CD14-positive monocyte (primary cell): ENCODE results near the gene OR9Q1. TPM values are rescaled to one million over a fixed set of nuclear protein-coding genes. Genes with fewer than 3 reads are reported as not detected.

ENCODE experiments used
- DNase-seq, 3 donors: peaks; one replicate each; pipeline ENCODE4 v3.0.0-alpha.2; 2011 to 2022
- H2AFZ ChIP-seq: 2 replicates; pipeline ENCODE4 v1.6.0; 2012; ENCODE audit warnings: mild to moderate bottlenecking, low read depth, low read length, inconsistent platforms; ENCODE audit not compliant: insufficient read depth, poor library complexity, severe bottlenecking
- H3K27ac ChIP-seq, 2 donors: 1 replicate in 1 of 2; 2 replicates in 1 of 2; pipeline ENCODE4 v1.5.1; 2012 to 2013; ENCODE audit warnings: low read length in 2 of 2, control low read depth in 1 of 2, inconsistent platforms in 1 of 2, low read depth in 1 of 2, mild to moderate bottlenecking in 1 of 2
- H3K27me3 ChIP-seq, 2 donors: one replicate each; pipeline versions ENCODE4 v1.6.0 to v1.6.1; 2011 to 2013; ENCODE audit warnings: low read length in 2 of 2; ENCODE audit not compliant: control insufficient read depth in 2 of 2, insufficient read depth in 2 of 2
- H3K36me3 ChIP-seq, 2 donors: replicated peaks in 1 of 2; 1 replicate in 1 of 2; 2 replicates in 1 of 2; pipeline versions ENCODE4 v1.5.1 to v1.6.1; 2012 to 2013; ENCODE audit warnings: low read length in 2 of 2, control low read depth in 1 of 2, inconsistent platforms in 1 of 2, mild to moderate bottlenecking in 1 of 2; ENCODE audit not compliant: insufficient read depth in 2 of 2, control insufficient read depth in 1 of 2
- H3K4me1 ChIP-seq, 2 donors: 1 replicate in 1 of 2; 2 replicates in 1 of 2; pipeline versions ENCODE4 v1.5.1 to v1.6.1; 2012 to 2013; ENCODE audit warnings: low read length in 2 of 2, control low read depth in 1 of 2, inconsistent platforms in 1 of 2, mild to moderate bottlenecking in 1 of 2, moderate library complexity in 1 of 2; ENCODE audit not compliant: insufficient read depth in 2 of 2, control insufficient read depth in 1 of 2
- H3K4me2 ChIP-seq: replicated peaks from 2 replicates; pipeline ENCODE3; 2012; ENCODE audit warnings: low read length, moderate library complexity, mild to moderate bottlenecking; ENCODE audit not compliant: poor library complexity, severe bottlenecking; ENCODE audit errors: extremely low read depth
- H3K4me3 ChIP-seq, 3 experiments: fragments of 200-600 bp in 1 of 3; sonication (generic) in 1 of 3; replicated peaks in 1 of 3; 1 replicate in 2 of 3; 2 replicates in 1 of 3; pipeline ENCODE4 v1.5.1; 2011 to 2013; ENCODE audit warnings: low read length in 3 of 3, mild to moderate bottlenecking in 3 of 3, control low read depth in 2 of 3, low read depth in 2 of 3, inconsistent platforms in 1 of 3, moderate library complexity in 1 of 3
- H3K79me2 ChIP-seq: 2 replicates; pipeline ENCODE4 v1.6.0; 2012; ENCODE audit warnings: mild to moderate bottlenecking, control low read depth, inconsistent platforms, low read length, moderate library complexity; ENCODE audit not compliant: insufficient read depth
- H3K9ac ChIP-seq: 2 replicates; pipeline ENCODE4 v1.6.0; 2017; ENCODE audit warnings: low read length, mild to moderate bottlenecking; ENCODE audit not compliant: insufficient read depth, poor library complexity, severe bottlenecking
- H3K9me3 ChIP-seq, 2 donors: replicated peaks in 1 of 2; 1 replicate in 1 of 2; 2 replicates in 1 of 2; pipeline versions ENCODE4 v1.5.1 to v1.6.1; 2012 to 2013; ENCODE audit warnings: low read length in 2 of 2, control low read depth in 1 of 2; ENCODE audit not compliant: control insufficient read depth in 1 of 2, insufficient read depth in 1 of 2
- H4K20me1 ChIP-seq: 2 replicates; pipeline ENCODE4 v1.6.0; 2012; ENCODE audit warnings: mild to moderate bottlenecking, low read length, control low read depth, moderate library complexity; ENCODE audit not compliant: insufficient read depth
- H3K27ac Mint-ChIP-seq, 7 donors: one replicate each; pipeline ENCODE4 v1.8.0; 2020; ENCODE audit warnings: mild to moderate bottlenecking in 7 of 7, mixed read lengths in 7 of 7, moderate library complexity in 6 of 7, inconsistent platforms in 2 of 7
- H3K27me3 Mint-ChIP-seq, 3 donors: one replicate each; pipeline ENCODE4 v1.8.0; 2021 to 2022; ENCODE audit warnings: low read depth in 3 of 3, mild to moderate bottlenecking in 3 of 3, mixed read lengths in 3 of 3, moderate library complexity in 3 of 3, inconsistent platforms in 1 of 3
- H3K36me3 Mint-ChIP-seq, 2 donors: one replicate each; pipeline ENCODE4 v1.8.0; 2020; ENCODE audit warnings: mixed read lengths in 2 of 2, inconsistent platforms in 1 of 2, mild to moderate bottlenecking in 1 of 2
- H3K4me1 Mint-ChIP-seq: one replicate; pipeline ENCODE4 v1.8.0; 2020; ENCODE audit warnings: mild to moderate bottlenecking, mixed read lengths
- H3K4me3 Mint-ChIP-seq, 2 donors: one replicate each; pipeline ENCODE4 v1.8.0; 2020; ENCODE audit warnings: mild to moderate bottlenecking in 2 of 2, mixed read lengths in 2 of 2, moderate library complexity in 1 of 2
- H3K9me3 Mint-ChIP-seq, 7 donors: one replicate each; pipeline ENCODE4 v1.8.0; 2020 to 2022; ENCODE audit warnings: mixed read lengths in 7 of 7, mild to moderate bottlenecking in 6 of 7, moderate library complexity in 6 of 7, inconsistent platforms in 2 of 7
- WGBS: methylation state at CpG from one replicate; pipeline ENCODE4 v1.1.5; 2013; ENCODE audit warnings: missing lambda C conversion rate; ENCODE audit not compliant: insufficient coverage; 5-methylcytosine and 5-hydroxymethylcytosine counted together
- intact Hi-C, 2 donors: fragments of 100-400 bp; cut with micrococcal nuclease; formaldehyde crosslinking; loops; one replicate each; pipeline versions ENCODE4 v1.15.0 to v1.15.1; 2023
- polyA plus RNA-seq, 3 donors: library from polyadenylated mRNA; depleted of rRNA in 1 of 3; unstranded in 2 of 3; stranded (reverse) in 1 of 3; fragments of 300-500 nt in 2 of 3; fragments of >200 nt in 1 of 3; fragmentation: Illumina TruSeq in 2 of 3; gene quantifications; 1 replicate in 2 of 3; 2 replicates in 1 of 3; pipeline ENCODE4 v1.2.3, GENCODE V29; 2012 to 2021
- TF ChIP-seq, protein P1 (sequence below): fragments of 200-600 bp; IDR thresholded peaks from one replicate; pipeline ENCODE4 v1.8.0; 2022; ENCODE audit warnings: antibody characterized with exemption, mild to moderate bottlenecking

The OR9Q1 gene
- polyA plus RNA-seq, 3 donors = not detected

DNA sequence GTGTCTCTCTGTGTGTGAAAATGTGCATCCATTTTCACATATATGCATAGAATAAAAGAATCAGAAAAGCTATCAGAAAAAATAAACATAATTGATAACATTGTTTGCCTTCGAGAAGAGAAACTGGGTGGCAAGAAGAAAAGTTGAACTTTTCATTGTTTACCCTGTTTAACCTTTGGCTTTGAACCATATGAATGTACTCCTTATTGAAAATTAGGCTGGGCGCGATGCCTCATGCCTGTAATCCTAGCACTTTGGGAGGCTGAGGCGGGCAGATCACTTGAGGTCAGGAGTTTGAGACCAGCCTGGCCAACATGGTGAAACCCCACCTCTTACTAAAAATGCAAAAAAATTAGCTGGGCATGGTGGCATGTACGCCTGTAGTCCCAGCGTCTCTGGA lies 11.9 kb upstream of the OR9Q1 start:
- Histone ChIP-seq H3K4me3 (no peak overlapping the region), H3K9me3 (no peaks in the 10 kb centered on the region), H3K27ac (no peak overlapping the region), H3K9ac (no peak overlapping the region), H3K27me3 (no peaks in the 10 kb centered on the region), H4K20me1 (no peaks in the 10 kb centered on the region), H3K4me2 (no peak overlapping the region), H3K36me3 (no peaks in the 10 kb centered on the region), H3K4me1 (no peaks in the 10 kb centered on the region), H2AFZ (no peak overlapping the region), H3K79me2 (no peaks in the 10 kb centered on the region)
- peaks cover 0 to 5% (median 2%) of the 10 kb centered on the region in 3 donors for H3K27me3 Mint-ChIP-seq
- intact Hi-C loops = no loop called here
- H3K4me3 Mint-ChIP-seq = no peak overlapping the region
- 86% methylated on average over 4 of the region's 6 CpGs for WGBS
- DNase-seq = no peak
- no peaks in the 10 kb centered on the region for H3K4me1 Mint-ChIP-seq
- peak overlapping the region in 1 of 7 donors; percentile 16 for H3K27ac Mint-ChIP-seq
- H3K9me3 Mint-ChIP-seq = peaks cover 0 to 6% (median 6%) of the 10 kb centered on the region in 7 donors
- no peaks in the 10 kb centered on the region for H3K36me3 Mint-ChIP-seq
- TF ChIP-seq, protein P1, sequence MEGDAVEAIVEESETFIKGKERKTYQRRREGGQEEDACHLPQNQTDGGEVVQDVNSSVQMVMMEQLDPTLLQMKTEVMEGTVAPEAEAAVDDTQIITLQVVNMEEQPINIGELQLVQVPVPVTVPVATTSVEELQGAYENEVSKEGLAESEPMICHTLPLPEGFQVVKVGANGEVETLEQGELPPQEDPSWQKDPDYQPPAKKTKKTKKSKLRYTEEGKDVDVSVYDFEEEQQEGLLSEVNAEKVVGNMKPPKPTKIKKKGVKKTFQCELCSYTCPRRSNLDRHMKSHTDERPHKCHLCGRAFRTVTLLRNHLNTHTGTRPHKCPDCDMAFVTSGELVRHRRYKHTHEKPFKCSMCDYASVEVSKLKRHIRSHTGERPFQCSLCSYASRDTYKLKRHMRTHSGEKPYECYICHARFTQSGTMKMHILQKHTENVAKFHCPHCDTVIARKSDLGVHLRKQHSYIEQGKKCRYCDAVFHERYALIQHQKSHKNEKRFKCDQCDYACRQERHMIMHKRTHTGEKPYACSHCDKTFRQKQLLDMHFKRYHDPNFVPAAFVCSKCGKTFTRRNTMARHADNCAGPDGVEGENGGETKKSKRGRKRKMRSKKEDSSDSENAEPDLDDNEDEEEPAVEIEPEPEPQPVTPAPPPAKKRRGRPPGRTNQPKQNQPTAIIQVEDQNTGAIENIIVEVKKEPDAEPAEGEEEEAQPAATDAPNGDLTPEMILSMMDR = no peak

GRCh38 chr11:58024601-58025091 lies 965 bp downstream of the OR9Q1 start:
- Histone ChIP-seq H3K9ac (no peak overlapping the region), H3K4me3 (no peak overlapping the region), H3K36me3 (no peaks in the 10 kb centered on the region), H3K9me3 (no peaks in the 10 kb centered on the region), H3K4me2 (no peak overlapping the region), H3K4me1 (no peaks in the 10 kb centered on the region), H3K79me2 (no peaks in the 10 kb centered on the region), H3K27ac (no peak overlapping the region), H2AFZ (no peak overlapping the region), H3K27me3 (no peaks in the 10 kb centered on the region), H4K20me1 (no peaks in the 10 kb centered on the region)
- TF ChIP-seq, protein P1 = no peak
- no peak overlapping the region for H3K4me3 Mint-ChIP-seq
- peaks cover 0 to 5% (median under 1%) of the 10 kb centered on the region in 3 donors for H3K27me3 Mint-ChIP-seq
- H3K27ac Mint-ChIP-seq = peak overlapping the region in 1 of 7 donors; percentile 1
- intact Hi-C loops = no loop called here
- H3K4me1 Mint-ChIP-seq = no peaks in the 10 kb centered on the region
- H3K9me3 Mint-ChIP-seq = peaks cover 0 to 4% (median 0%) of the 10 kb centered on the region in 7 donors
- DNase-seq = no peak
- WGBS = 52% methylated on average over 5 of the region's 8 CpGs
- H3K36me3 Mint-ChIP-seq = no peaks in the 10 kb centered on the region
